Activated CD4-positive, alpha-beta memory T cell treated with anti-CD3 and anti-CD28 coated beads, Interleukin-2, amount 10 ng/mL, durations not matched to agents 7 days and 5 days (primary cell): ENCODE measurements around the gene LIX1. TPM values are rescaled to one million over a fixed set of nuclear protein-coding genes. Genes with fewer than 3 reads are reported as not detected.

Experiments
- CTCF ChIA-PET: fragments of 350-600 bp; sonication (Branson Sonifier 250); formaldehyde crosslinking; loops from one replicate; lab custom pipeline; 2021; ENCODE audit warnings: antibody characterized with exemption, inconsistent platforms; lab: Charles Lee
- POLR2A ChIA-PET: fragments of 350-600 bp; sonication (Branson Sonifier 250); formaldehyde crosslinking; loops from one replicate; lab custom pipeline; 2021; ENCODE audit warnings: antibody characterized with exemption; lab: Charles Lee
- DNase-seq: peaks from one replicate; pipeline ENCODE4 v3.0.0-alpha.2; 2020
- H3K27ac Mint-ChIP-seq: one replicate; pipeline ENCODE4 v1.8.0; 2021; ENCODE audit warnings: mild to moderate bottlenecking, mixed read lengths
- H3K27me3 Mint-ChIP-seq: one replicate; pipeline ENCODE4 v1.8.0; 2021; ENCODE audit warnings: mixed read lengths
- H3K36me3 Mint-ChIP-seq: one replicate; pipeline ENCODE4 v1.8.0; 2021; ENCODE audit warnings: low read depth, mixed read lengths
- H3K4me1 Mint-ChIP-seq: one replicate; pipeline ENCODE4 v1.8.0; 2021; ENCODE audit warnings: mixed read lengths
- H3K4me3 Mint-ChIP-seq: one replicate; pipeline ENCODE4 v1.8.0; 2021; ENCODE audit warnings: mild to moderate bottlenecking, mixed read lengths
- H3K9me3 Mint-ChIP-seq: one replicate; pipeline ENCODE4 v1.8.0; 2021; ENCODE audit warnings: mixed read lengths
- total RNA-seq, 2 experiments: library from RNA; stranded (reverse); gene quantifications; one replicate each; pipeline ENCODE4 v1.2.3, GENCODE V29; 2021

Gene LIX1
- total RNA-seq, 2 experiments from 2014 or later = not detected

- Mint-ChIP-seq H3K27me3 (peaks cover 15% of the 10 kb centered on the region), H3K36me3 (no peaks in the 10 kb centered on the region), H3K4me3 (no peak overlapping the region), H3K4me1 (no peaks in the 10 kb centered on the region), H3K9me3 (no peaks in the 10 kb centered on the region), H3K27ac (no peak overlapping the region)
- CTCF ChIA-PET = no interaction called here
- no peak for DNase-seq
- POLR2A ChIA-PET = no interaction called here
These were observed 23.4 kb downstream of the LIX1 start for GRCh38 chr5:97119007-97119390.

GRCh38 chr5:97118261-97119006, 24.0 kb downstream of the LIX1 start:
- Mint-ChIP-seq H3K27ac (no peak overlapping the region), H3K4me3 (no peak overlapping the region)
- CTCF ChIA-PET = no interaction called here

DNA sequence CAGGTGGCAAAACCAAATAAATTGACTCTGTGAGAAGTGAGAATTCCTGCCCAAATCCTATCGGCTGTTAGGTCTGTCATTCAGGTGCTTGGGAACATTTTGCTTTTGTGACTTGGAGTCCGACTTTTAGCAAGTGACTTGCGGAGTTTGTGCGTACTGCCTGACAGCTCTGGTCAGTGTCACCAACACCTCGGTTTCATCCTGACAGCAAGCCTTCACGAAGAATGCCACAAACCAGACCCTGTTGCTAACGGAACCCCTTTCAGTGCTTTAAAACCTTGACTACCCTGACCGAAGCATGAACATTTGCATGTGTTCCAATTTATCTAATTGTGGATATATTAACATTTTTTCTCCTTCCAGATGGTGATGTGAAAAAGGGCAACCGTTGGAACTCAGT, 26.5 kb downstream of the LIX1 start:
- ChIA-PET CTCF (interaction anchor here (0.6 kb wide), 2 partner anchors 29 to 183 kb away, joined by 3 to 4 read pairs; no protein-coding TSS in a partner anchor), POLR2A (no interaction called here)
- Mint-ChIP-seq H3K27ac (no peak overlapping the region), H3K4me3 (no peak overlapping the region), H3K9me3 (no peaks in the 10 kb centered on the region), H3K27me3 (peaks cover 3% of the 10 kb centered on the region), H3K4me1 (no peaks in the 10 kb centered on the region), H3K36me3 (no peaks in the 10 kb centered on the region)
- DNase-seq = no peak

More at GRCh38 chr5:97118261-97119006, 24.0 kb downstream of the LIX1 start:
- no peaks in the 10 kb centered on the region for H3K36me3 Mint-ChIP-seq
- no peaks in the 10 kb centered on the region for H3K9me3 Mint-ChIP-seq
- POLR2A ChIA-PET = no interaction called here
- H3K4me1 Mint-ChIP-seq = no peaks in the 10 kb centered on the region
- no peak for DNase-seq
- peaks cover 11% of the 10 kb centered on the region for H3K27me3 Mint-ChIP-seq

DNA sequence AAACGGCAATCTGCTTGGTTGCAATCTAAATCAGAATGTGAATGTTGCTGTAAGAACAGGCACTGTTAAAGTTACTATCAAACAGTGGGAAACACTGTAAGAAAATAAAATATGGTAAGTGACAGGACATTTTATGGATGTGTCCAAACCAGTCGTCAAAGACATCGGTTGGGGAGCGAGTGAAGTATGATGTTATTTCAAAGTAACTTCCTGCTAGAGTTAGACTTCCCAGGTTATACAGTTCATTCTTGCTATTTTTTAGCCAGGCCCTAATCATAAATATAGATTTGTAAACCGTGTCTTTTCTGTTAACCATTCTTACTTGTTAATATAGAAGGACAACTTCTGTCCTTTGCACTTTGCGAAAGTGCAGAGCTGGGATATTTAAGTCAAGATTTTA, 30.2 kb downstream of the LIX1 start:
- Mint-ChIP-seq H3K36me3 (no peaks in the 10 kb centered on the region), H3K27me3 (peaks cover 9% of the 10 kb centered on the region), H3K27ac (no peak overlapping the region), H3K4me3 (no peak overlapping the region), H3K4me1 (no peaks in the 10 kb centered on the region), H3K9me3 (no peaks in the 10 kb centered on the region)
- POLR2A ChIA-PET = no interaction called here
- CTCF ChIA-PET = no interaction called here
- no peak for DNase-seq

- Mint-ChIP-seq H3K4me1 (no peaks in the 10 kb centered on the region), H3K4me3 (no peak overlapping the region), H3K9me3 (no peaks in the 10 kb centered on the region), H3K36me3 (no peaks in the 10 kb centered on the region), H3K27me3 (peaks cover 12% of the 10 kb centered on the region), H3K27ac (no peak overlapping the region)
- POLR2A ChIA-PET = no interaction called here
- no peak for DNase-seq
- CTCF ChIA-PET = interaction anchor here (0.7 kb wide), 1 partner anchor 28 kb away, joined by 3 read pairs; no protein-coding TSS in a partner anchor
These were observed 30.8 kb downstream of the LIX1 start for GRCh38 chr5:97111616-97112015.

DNA sequence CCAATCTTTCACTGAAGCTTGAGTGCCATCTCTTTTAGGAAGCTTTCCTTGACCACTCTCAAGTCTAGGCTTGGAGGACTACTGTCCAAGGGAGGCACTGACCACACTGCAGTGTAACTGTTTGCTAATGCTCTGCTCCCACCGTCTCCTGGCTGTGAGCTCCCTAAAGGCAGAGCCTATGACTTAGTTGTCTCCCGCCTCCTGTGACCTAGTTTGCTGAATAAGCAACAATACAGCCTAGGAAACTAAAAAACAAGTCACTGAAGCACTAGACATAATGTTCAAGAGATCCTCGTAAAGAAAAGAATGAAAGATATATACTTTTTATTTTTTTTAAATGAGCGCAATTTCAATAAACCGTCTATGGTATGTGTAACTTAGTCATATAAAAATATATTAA, 31.4 kb downstream of the LIX1 start:
- Mint-ChIP-seq H3K36me3 (no peaks in the 10 kb centered on the region), H3K4me1 (no peaks in the 10 kb centered on the region), H3K4me3 (no peak overlapping the region), H3K9me3 (no peaks in the 10 kb centered on the region), H3K27ac (no peak overlapping the region), H3K27me3 (peaks cover 11% of the 10 kb centered on the region)
- DNase-seq = no peak
- ChIA-PET CTCF (interaction anchor here (0.7 kb wide), 1 partner anchor 27 kb away, joined by 3 read pairs; no protein-coding TSS in a partner anchor), POLR2A (no interaction called here)

DNA sequence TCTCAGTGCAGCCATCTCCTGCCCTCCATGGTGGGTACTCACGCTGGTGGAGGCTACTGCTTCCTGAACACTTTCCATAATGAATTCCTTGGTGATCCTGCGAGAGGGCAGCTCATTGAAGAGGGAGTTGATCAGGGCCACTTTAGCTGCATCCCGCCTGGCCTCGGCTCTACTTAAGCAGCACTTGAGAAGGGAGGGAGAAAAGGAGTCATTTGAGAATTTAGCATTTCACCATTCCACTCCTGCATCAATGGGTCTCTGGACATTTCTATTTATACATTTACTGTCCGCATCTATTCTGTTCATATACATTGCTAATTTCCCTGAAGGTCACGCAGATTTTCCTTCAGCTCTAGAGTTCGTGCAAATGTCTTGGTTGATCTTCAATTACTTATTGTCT, 35.1 kb downstream of the LIX1 start:
- Mint-ChIP-seq H3K4me1 (no peaks in the 10 kb centered on the region), H3K27ac (no peak overlapping the region), H3K9me3 (no peaks in the 10 kb centered on the region), H3K36me3 (no peaks in the 10 kb centered on the region), H3K27me3 (peaks cover 22% of the 10 kb centered on the region), H3K4me3 (no peak overlapping the region)
- DNase-seq = no peak
- CTCF ChIA-PET = interaction anchor here (1.1 to 1.2 kb wide), 2 partner anchors 12 to 54 kb away, joined by 3 to 4 read pairs; no protein-coding TSS in a partner anchor
- POLR2A ChIA-PET = no interaction called here

- ChIA-PET POLR2A (no interaction called here), CTCF (interaction anchor here (1.1 to 1.2 kb wide), 2 partner anchors 11 to 56 kb away, joined by 3 to 4 read pairs; no protein-coding TSS in a partner anchor)
- no peaks in the 10 kb centered on the region for H3K9me3 Mint-ChIP-seq
- H3K36me3 Mint-ChIP-seq = no peaks in the 10 kb centered on the region
- no peak overlapping the region for H3K27ac Mint-ChIP-seq
- peaks cover 22% of the 10 kb centered on the region for H3K27me3 Mint-ChIP-seq
- H3K4me1 Mint-ChIP-seq = no peaks in the 10 kb centered on the region
- H3K4me3 Mint-ChIP-seq = no peak overlapping the region
- DNase-seq = no peak
These were observed 36.2 kb downstream of the LIX1 start for GRCh38 chr5:97106216-97106581.

DNA sequence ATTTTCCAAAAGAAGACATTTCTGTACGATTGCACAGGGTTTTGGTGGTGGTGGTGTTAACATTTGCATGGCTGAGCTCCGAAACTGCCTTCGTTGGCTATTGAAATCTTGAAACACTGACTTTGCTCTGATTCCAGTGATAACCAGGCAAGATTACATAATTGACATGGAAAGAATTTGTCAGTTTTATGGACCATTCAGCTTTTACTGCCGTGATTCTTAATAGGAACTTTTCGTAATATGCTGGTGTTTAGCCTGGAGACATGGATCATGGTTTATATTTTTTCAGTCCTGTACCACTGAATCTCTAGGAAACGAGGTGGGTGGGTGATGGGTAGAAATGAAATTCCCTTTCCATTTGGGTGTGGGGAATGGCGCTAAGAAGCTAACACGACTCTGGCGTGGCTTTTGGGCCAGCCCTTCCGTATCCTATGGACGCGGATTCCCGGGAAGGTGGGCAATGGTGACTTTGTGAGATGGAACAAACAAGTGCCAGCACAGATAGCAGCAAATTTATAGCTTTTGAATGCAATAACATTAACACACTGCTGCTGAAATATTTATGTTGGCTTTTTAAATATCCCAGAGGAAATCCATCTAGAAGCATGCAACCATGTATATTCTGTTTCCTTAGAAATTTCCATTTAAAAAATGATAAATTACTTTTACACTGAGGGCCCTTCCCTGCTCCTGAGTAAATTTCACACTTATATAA, 36.8 kb downstream of the LIX1 start:
- ChIA-PET POLR2A (no interaction called here), CTCF (no interaction called here)
- Mint-ChIP-seq H3K9me3 (no peaks in the 10 kb centered on the region), H3K27me3 (peaks cover 22% of the 10 kb centered on the region), H3K4me1 (no peaks in the 10 kb centered on the region), H3K27ac (no peak overlapping the region), H3K36me3 (no peaks in the 10 kb centered on the region), H3K4me3 (no peak overlapping the region)
- DNase-seq = no peak

- Mint-ChIP-seq H3K4me3 (no peak overlapping the region), H3K27me3 (peaks cover 36% of the 10 kb centered on the region), H3K36me3 (no peaks in the 10 kb centered on the region), H3K4me1 (no peaks in the 10 kb centered on the region), H3K9me3 (no peaks in the 10 kb centered on the region), H3K27ac (no peak overlapping the region)
- DNase-seq = no peak
- POLR2A ChIA-PET = no interaction called here
- CTCF ChIA-PET = interaction anchor here (1.6 kb wide), 1 partner anchor 59 kb away, joined by 4 read pairs; no protein-coding TSS in a partner anchor
These were observed 40.4 kb downstream of the LIX1 start for GRCh38 chr5:97102010-97102470.

DNA sequence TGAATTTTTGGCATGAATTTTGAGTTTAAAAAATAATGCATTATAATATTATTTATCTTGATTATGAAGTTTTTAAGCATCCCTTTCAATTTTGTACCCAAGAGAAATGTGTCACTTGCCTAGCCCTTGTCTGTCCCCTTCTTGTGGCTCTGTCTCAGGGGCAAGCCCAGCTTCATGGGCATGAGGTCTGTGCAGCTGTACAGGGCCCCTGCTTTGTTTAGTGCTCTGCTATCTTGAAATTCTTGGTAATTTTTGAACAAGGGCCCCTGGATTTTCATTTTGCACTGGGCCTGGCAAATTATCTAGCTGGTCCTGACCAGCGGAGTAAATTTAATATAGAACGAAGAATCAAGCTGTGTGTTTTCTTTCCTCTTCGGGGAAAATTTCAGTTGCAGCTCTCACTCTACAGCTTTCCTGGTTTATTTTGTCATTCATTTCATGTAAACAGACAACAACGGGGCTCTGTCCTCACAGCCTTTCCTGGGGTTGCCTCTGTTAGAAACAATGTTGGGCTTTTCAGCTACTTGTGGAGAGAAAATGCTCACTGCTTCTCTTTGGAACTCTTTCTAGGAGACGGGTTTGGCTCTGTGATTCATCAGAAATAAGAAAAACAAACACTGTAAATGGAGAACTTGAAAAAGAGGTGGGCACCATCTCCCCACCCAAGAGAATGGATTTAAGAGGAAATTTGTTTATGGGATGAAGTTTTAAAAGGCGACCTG, 41.1 kb downstream of the LIX1 start:
- CTCF ChIA-PET = interaction anchor here (1.6 kb wide), 1 partner anchor 60 kb away, joined by 4 read pairs; no protein-coding TSS in a partner anchor
- H3K27me3 Mint-ChIP-seq = peaks cover 34% of the 10 kb centered on the region
- POLR2A ChIA-PET = no interaction called here

DNA sequence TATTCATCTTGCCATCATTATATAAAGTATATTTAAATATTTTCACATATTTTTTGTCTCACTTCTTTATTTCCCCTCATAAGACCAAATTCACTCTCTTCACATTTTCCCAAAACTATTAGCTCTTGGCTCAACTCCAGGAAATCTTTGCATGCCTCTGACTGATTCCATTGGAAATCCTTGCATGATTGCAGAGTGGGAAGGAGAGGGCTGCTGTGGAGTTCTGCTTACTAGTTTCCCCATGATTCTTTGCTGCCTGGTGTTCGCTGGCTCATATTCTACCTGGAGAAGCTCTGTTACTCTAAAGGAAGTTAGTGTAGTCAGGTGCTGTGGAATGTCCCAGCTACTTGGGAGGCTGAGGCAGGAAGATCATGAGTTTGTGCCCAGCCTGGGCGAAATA, 41.9 kb downstream of the LIX1 start:
- no peaks in the 10 kb centered on the region for H3K36me3 Mint-ChIP-seq
- no peak for DNase-seq
- peaks cover 12% of the 10 kb centered on the region for H3K4me1 Mint-ChIP-seq
- no peaks in the 10 kb centered on the region for H3K9me3 Mint-ChIP-seq
- CTCF ChIA-PET = no interaction called here
- no peak overlapping the region for H3K4me3 Mint-ChIP-seq
- POLR2A ChIA-PET = no interaction called here
- H3K27me3 Mint-ChIP-seq = peaks cover 32% of the 10 kb centered on the region
- no peak overlapping the region for H3K27ac Mint-ChIP-seq

More for the DNA sequence above, 41.1 kb downstream of the LIX1 start:
- Mint-ChIP-seq H3K4me3 (no peak overlapping the region), H3K4me1 (peaks cover 4% of the 10 kb centered on the region), H3K9me3 (no peaks in the 10 kb centered on the region), H3K36me3 (no peaks in the 10 kb centered on the region), H3K27ac (no peak overlapping the region)
- DNase-seq = no peak

DNA sequence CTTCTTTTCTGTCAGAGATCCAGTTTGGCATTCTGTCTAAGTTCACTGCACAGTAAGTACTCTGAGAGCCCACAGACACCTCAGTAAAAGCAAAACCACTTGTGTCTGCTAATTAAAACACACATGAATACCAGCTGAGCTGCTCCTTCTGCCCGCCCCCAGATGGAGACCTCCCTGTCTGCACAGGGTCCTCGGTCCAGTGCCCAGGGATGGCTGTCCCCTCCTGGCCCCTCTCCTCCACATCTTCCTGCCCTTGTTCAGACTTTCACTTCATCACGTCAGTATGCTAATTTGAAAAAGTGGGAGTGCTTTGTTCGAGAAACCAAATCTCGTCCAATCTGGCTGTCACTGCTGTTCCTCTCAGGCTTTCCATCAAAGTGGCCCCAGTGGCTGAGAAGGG, 43.5 kb downstream of the LIX1 start:
- H3K27ac Mint-ChIP-seq = no peak overlapping the region
- H3K4me3 Mint-ChIP-seq = no peak overlapping the region
- ChIA-PET POLR2A (no interaction called here), CTCF (no interaction called here)
- peaks cover 25% of the 10 kb centered on the region for H3K27me3 Mint-ChIP-seq
- H3K9me3 Mint-ChIP-seq = no peaks in the 10 kb centered on the region
- no peaks in the 10 kb centered on the region for H3K36me3 Mint-ChIP-seq
- DNase-seq = no peak
- H3K4me1 Mint-ChIP-seq = peaks cover 22% of the 10 kb centered on the region
